ENCODE data around the gene HIKESHI. TPM values are rescaled to one million over a fixed set of nuclear protein-coding genes. Genes with fewer than 3 reads are reported as not detected.

HIKESHI gene
- total and polyA plus RNA-seq, 2 experiments from 2014 or later, result 46.2 to 61.9 TPM

DNA sequence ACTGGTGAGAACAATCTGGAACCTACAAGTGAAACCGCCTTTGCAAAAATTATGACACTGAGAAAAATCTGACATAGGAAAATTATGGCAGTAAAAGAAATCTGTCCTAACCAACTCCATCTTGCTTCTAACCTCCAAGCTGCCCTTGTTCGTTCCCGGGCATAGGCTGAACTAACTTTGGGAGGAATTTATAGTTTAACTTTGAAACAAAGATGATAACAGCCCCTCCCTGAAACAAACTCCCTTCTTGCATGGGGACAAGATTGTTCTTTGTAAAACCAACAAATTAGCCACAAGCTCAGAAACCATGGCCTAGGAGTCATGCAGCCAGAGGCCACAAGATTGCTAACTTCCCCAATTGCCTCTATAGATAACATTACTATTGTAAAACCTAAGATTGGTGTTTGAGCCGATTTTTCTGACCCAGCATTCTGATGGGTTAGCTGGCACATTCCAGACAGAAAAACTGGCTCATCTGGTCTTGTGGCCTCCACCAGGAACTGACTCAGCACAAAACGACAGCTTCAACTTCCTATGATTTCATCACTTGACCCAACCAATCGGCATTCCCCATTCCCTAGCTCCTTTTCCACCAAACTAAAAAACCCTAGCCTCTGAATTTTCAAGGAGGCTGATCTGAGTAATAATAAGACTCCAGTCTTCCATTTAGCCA lies 69.0 kb downstream of the HIKESHI start:
- H3K4me2 ChIP-seq, result no peak overlapping the region
- peak; percentile 54 for DNase-seq (ENCODE audit: low spot score)
- no peaks in the 10 kb centered on the region for H3K4me1 ChIP-seq (ENCODE audit: insufficient read depth)
- H3K9me2 ChIP-seq (replicated peaks; ENCODE audit: insufficient read depth), result no peaks in the 10 kb centered on the region
- 73% methylated on average over 6 of the region's 6 CpGs for WGBS (ENCODE audit: low lambda C conversion rate, missing lambda C conversion rate)
- no peak overlapping the region for H2AFZ ChIP-seq
- H3K4me3 ChIP-seq, result no peak overlapping the region
- no peaks in the 10 kb centered on the region for H3K9me3 ChIP-seq (ENCODE audit: low read depth)
- no peak for TF ChIP-seq EZH2phosphoT487 (IDR thresholded peaks at IDR 0.05; ENCODE audit: low read depth, severe bottlenecking, unreplicated experiment)
- no peak for TF ChIP-seq CTCF (IDR thresholded peaks at IDR 0.05; ENCODE audit: poor library complexity)
- TF ChIP-seq EZH2 (IDR thresholded peaks at IDR 0.05; ENCODE audit: borderline replicate concordance), result no peak
- H4K20me1 ChIP-seq (ENCODE audit: insufficient read depth, poor library complexity, severe bottlenecking), result no peaks in the 10 kb centered on the region
- H3K27me3 ChIP-seq, result no peaks in the 10 kb centered on the region
- no peaks in the 10 kb centered on the region for H3K79me2 ChIP-seq
- H3K36me3 ChIP-seq (replicated peaks; ENCODE audit: insufficient read depth, low read depth), result no peaks in the 10 kb centered on the region
- H3K27ac ChIP-seq, result no peak overlapping the region

- H3K79me2 ChIP-seq, result no peaks in the 10 kb centered on the region
- no peak overlapping the region for H2AFZ ChIP-seq
- H3K36me3 ChIP-seq (replicated peaks; ENCODE audit: insufficient read depth, low read depth), result no peaks in the 10 kb centered on the region
- TF ChIP-seq EZH2phosphoT487 (IDR thresholded peaks at IDR 0.05; ENCODE audit: low read depth, severe bottlenecking, unreplicated experiment), result no peak
- no peak for TF ChIP-seq EZH2 (IDR thresholded peaks at IDR 0.05; ENCODE audit: borderline replicate concordance)
- no peak for TF ChIP-seq CTCF (IDR thresholded peaks at IDR 0.05; ENCODE audit: poor library complexity)
- no peak overlapping the region for H3K4me3 ChIP-seq
- DNase-seq (ENCODE audit: low spot score), result no peak
- no peak overlapping the region for H3K27ac ChIP-seq
- no peaks in the 10 kb centered on the region for H3K27me3 ChIP-seq
- 100% methylated on average over 1 of the region's 1 CpG for WGBS (ENCODE audit: low lambda C conversion rate, missing lambda C conversion rate)
- no peaks in the 10 kb centered on the region for H4K20me1 ChIP-seq (ENCODE audit: insufficient read depth, poor library complexity, severe bottlenecking)
- H3K9me3 ChIP-seq (ENCODE audit: low read depth), result no peaks in the 10 kb centered on the region
- no peaks in the 10 kb centered on the region for H3K9me2 ChIP-seq (replicated peaks; ENCODE audit: insufficient read depth)
- H3K4me2 ChIP-seq, result no peak overlapping the region
- H3K4me1 ChIP-seq (ENCODE audit: insufficient read depth), result no peaks in the 10 kb centered on the region
Measured at GRCh38 chr11:86372041-86372440, 70.0 kb downstream of the HIKESHI start.

DNA sequence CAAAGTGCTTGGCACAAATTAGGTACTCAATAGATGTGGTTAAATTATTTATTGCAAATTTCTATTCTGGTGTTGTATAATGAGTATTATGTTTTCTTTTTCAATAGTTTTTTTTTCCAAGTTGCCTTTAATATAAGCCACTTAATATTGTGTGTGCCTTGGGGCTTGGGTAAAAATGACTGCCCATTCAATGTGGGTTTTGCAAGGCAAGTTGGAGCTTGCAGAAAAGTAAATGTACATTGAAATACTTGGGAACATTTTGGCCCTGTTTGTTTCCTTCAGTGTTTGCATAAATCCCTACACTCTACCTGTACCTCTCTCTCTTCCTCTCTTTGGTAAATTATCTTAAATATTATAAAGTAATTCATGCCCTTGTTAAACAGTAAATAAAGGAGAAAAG lies 70.5 kb downstream of the HIKESHI start:
- Histone ChIP-seq H4K20me1 (ENCODE audit: insufficient read depth, poor library complexity, severe bottlenecking) (no peaks in the 10 kb centered on the region), H3K27ac (no peak overlapping the region), H3K36me3 (replicated peaks; ENCODE audit: insufficient read depth, low read depth) (no peaks in the 10 kb centered on the region), H3K4me3 (no peak overlapping the region), H2AFZ (no peak overlapping the region), H3K9me3 (ENCODE audit: low read depth) (no peaks in the 10 kb centered on the region), H3K4me1 (ENCODE audit: insufficient read depth) (no peaks in the 10 kb centered on the region), H3K79me2 (no peaks in the 10 kb centered on the region), H3K4me2 (no peak overlapping the region), H3K27me3 (no peaks in the 10 kb centered on the region), H3K9me2 (replicated peaks; ENCODE audit: insufficient read depth) (no peaks in the 10 kb centered on the region)
- TF ChIP-seq EZH2phosphoT487 (IDR thresholded peaks at IDR 0.05; ENCODE audit: low read depth, severe bottlenecking, unreplicated experiment) (no peak), CTCF (IDR thresholded peaks at IDR 0.05; ENCODE audit: poor library complexity) (no peak), EZH2 (IDR thresholded peaks at IDR 0.05; ENCODE audit: borderline replicate concordance) (no peak)
- DNase-seq (ENCODE audit: low spot score), result no peak
